ENCODE results near the gene GTF3C5. TPM values are rescaled to one million over a fixed set of nuclear protein-coding genes. Genes with fewer than 3 reads are reported as not detected.
"Not testable (repeated sequence)": the region's sequence is repeated elsewhere in the genome, so short reads cannot be mapped to it uniquely, and the experiment has no call there.

Gene GTF3C5
- total RNA-seq, 2 experiments from 2014 or later = 81.3 to 84.5 TPM

GRCh38 chr9:133088146-133088750 is 57.5 kb downstream of the GTF3C5 start:
- DNase-seq (no peak), ATAC-seq (no peak)
- CTCF ChIA-PET = no interaction called here
- POLR2A ChIA-PET = no interaction called here
- Mint-ChIP-seq H3K4me1 (no peaks in the 10 kb centered on the region), H3K9me3 (ENCODE audit: low read depth) (no peaks in the 10 kb centered on the region), H3K36me3 (ENCODE audit: low read depth) (no peaks in the 10 kb centered on the region), H3K4me3 (no peak overlapping the region), H3K27me3 (no peaks in the 10 kb centered on the region), H3K27ac (no peak overlapping the region)
- intact Hi-C loops (cut with DNase I, micrococcal nuclease) = no loop called here

- DNase-seq = no peak
- ChIA-PET POLR2A (no interaction called here), CTCF (no interaction called here)
- intact Hi-C loops (cut with DNase I, micrococcal nuclease) = no loop called here
- ATAC-seq = no peak
- no peaks in the 10 kb centered on the region for H3K27me3 Mint-ChIP-seq
- no peaks in the 10 kb centered on the region for H3K9me3 Mint-ChIP-seq (ENCODE audit: low read depth)
- H3K36me3 Mint-ChIP-seq (ENCODE audit: low read depth) = no peaks in the 10 kb centered on the region
- H3K27ac Mint-ChIP-seq = no peak overlapping the region
- no peak overlapping the region for H3K4me3 Mint-ChIP-seq
- H3K4me1 Mint-ChIP-seq = no peaks in the 10 kb centered on the region
Measured at GRCh38 chr9:133088756-133089155, 58.0 kb downstream of the GTF3C5 start.

GRCh38 chr9:133089271-133089671 is 58.5 kb downstream of the GTF3C5 start:
- no peaks in the 10 kb centered on the region for H3K4me1 Mint-ChIP-seq
- intact Hi-C loops (cut with DNase I, micrococcal nuclease) = no loop called here
- ChIA-PET CTCF (no interaction called here), POLR2A (no interaction called here)
- ATAC-seq (no peak), DNase-seq (no peak)
- no peaks in the 10 kb centered on the region for H3K9me3 Mint-ChIP-seq (ENCODE audit: low read depth)
- no peaks in the 10 kb centered on the region for H3K27me3 Mint-ChIP-seq
- H3K27ac Mint-ChIP-seq = no peak overlapping the region
- no peak overlapping the region for H3K4me3 Mint-ChIP-seq
- no peaks in the 10 kb centered on the region for H3K36me3 Mint-ChIP-seq (ENCODE audit: low read depth)

GRCh38 chr9:133090187-133090586 is 59.4 kb downstream of the GTF3C5 start:
- H3K4me1 Mint-ChIP-seq = no peaks in the 10 kb centered on the region
- ChIA-PET CTCF (interaction anchor here (0.6 kb wide), 1 partner anchor 54 kb away, joined by 3 read pairs; no protein-coding TSS in a partner anchor), POLR2A (no interaction called here)
- no peak for ATAC-seq
- H3K4me3 Mint-ChIP-seq = no peak overlapping the region
- intact Hi-C loops (cut with DNase I, micrococcal nuclease) = no loop called here
- H3K9me3 Mint-ChIP-seq (ENCODE audit: low read depth) = peaks cover 3% of the 10 kb centered on the region
- no peak for DNase-seq
- H3K27ac Mint-ChIP-seq = no peak overlapping the region
- H3K36me3 Mint-ChIP-seq (ENCODE audit: low read depth) = no peaks in the 10 kb centered on the region
- H3K27me3 Mint-ChIP-seq = no peaks in the 10 kb centered on the region

- intact Hi-C loops (cut with DNase I, micrococcal nuclease) = no loop called here
- H3K27me3 Mint-ChIP-seq = no peaks in the 10 kb centered on the region
- POLR2A ChIA-PET = no interaction called here
- peaks cover 4% of the 10 kb centered on the region for H3K36me3 Mint-ChIP-seq (ENCODE audit: low read depth)
- no peak overlapping the region for H3K27ac Mint-ChIP-seq
- no peak for DNase-seq
- no peak for ATAC-seq
- no peak overlapping the region for H3K4me3 Mint-ChIP-seq
- CTCF ChIA-PET = interaction anchor here (1.4 kb wide), 1 partner anchor 69 kb away, joined by 4 read pairs; no protein-coding TSS in a partner anchor
- no peaks in the 10 kb centered on the region for H3K4me1 Mint-ChIP-seq
- H3K9me3 Mint-ChIP-seq (ENCODE audit: low read depth) = peaks cover 6% of the 10 kb centered on the region
Measured at GRCh38 chr9:133090752-133091385, 60.1 kb downstream of the GTF3C5 start.

GRCh38 chr9:133094351-133094750 is 63.6 kb downstream of the GTF3C5 start:
- POLR2A ChIA-PET = not testable (repeated sequence)

GRCh38 chr9:133094842-133095393 is 64.1 kb downstream of the GTF3C5 start:
- no peaks in the 10 kb centered on the region for H3K4me1 Mint-ChIP-seq
- ChIA-PET CTCF (interaction anchor here (1.3 to 1.5 kb wide), 3 partner anchors 42 to 52 kb away, joined by 3 to 4 read pairs (median 4); no protein-coding TSS in a partner anchor), POLR2A (no interaction called here)
- H3K4me3 Mint-ChIP-seq = no peak overlapping the region
- DNase-seq (no peak), ATAC-seq (no peak)
- intact Hi-C loops (cut with DNase I, micrococcal nuclease) = no loop called here
- peaks cover 15% of the 10 kb centered on the region for H3K9me3 Mint-ChIP-seq (ENCODE audit: low read depth)
- H3K27ac Mint-ChIP-seq = no peak overlapping the region
- H3K36me3 Mint-ChIP-seq (ENCODE audit: low read depth) = peaks cover 41% of the 10 kb centered on the region
- H3K27me3 Mint-ChIP-seq = no peaks in the 10 kb centered on the region

More at GRCh38 chr9:133094351-133094750, 63.6 kb downstream of the GTF3C5 start:
- ATAC-seq; H3K27ac Mint-ChIP-seq; H3K4me3 Mint-ChIP-seq; DNase-seq; intact Hi-C loops (cut with DNase I, micrococcal nuclease); H3K4me1 Mint-ChIP-seq; H3K27me3 Mint-ChIP-seq: not testable (repeated sequence)
- peaks cover 36% of the 10 kb centered on the region for H3K36me3 Mint-ChIP-seq (ENCODE audit: low read depth)
- CTCF ChIA-PET = interaction anchor here (0.7 to 1.3 kb wide), 3 partner anchors 8 to 50 kb away, joined by 3 to 4 read pairs (median 3); no protein-coding TSS in a partner anchor
- H3K9me3 Mint-ChIP-seq (ENCODE audit: low read depth) = peaks cover 15% of the 10 kb centered on the region

- Mint-ChIP-seq H3K27ac (no peak overlapping the region), H3K27me3 (no peaks in the 10 kb centered on the region), H3K4me1 (no peaks in the 10 kb centered on the region), H3K9me3 (ENCODE audit: low read depth) (peaks cover 15% of the 10 kb centered on the region), H3K4me3 (no peak overlapping the region), H3K36me3 (ENCODE audit: low read depth) (peaks cover 68% of the 10 kb centered on the region)
- DNase-seq = no peak
- intact Hi-C loops (cut with DNase I, micrococcal nuclease) = no loop called here
- ATAC-seq = no peak
- ChIA-PET CTCF (interaction anchor here (0.8 kb wide), 1 partner anchor 16 kb away, joined by 3 read pairs; no protein-coding TSS in a partner anchor), POLR2A (interaction anchor here (0.6 kb wide), 1 partner anchor 994 kb away, joined by 5 read pairs; no protein-coding TSS in a partner anchor)
Measured at GRCh38 chr9:133098104-133098754, 67.4 kb downstream of the GTF3C5 start.

GRCh38 chr9:133098871-133099270 is 68.1 kb downstream of the GTF3C5 start:
- no peaks in the 10 kb centered on the region for H3K4me1 Mint-ChIP-seq
- no peak for ATAC-seq
- intact Hi-C loops (cut with DNase I, micrococcal nuclease) = no loop called here
- ChIA-PET CTCF (interaction anchor here (0.8 kb wide), 1 partner anchor 16 kb away, joined by 3 read pairs; no protein-coding TSS in a partner anchor), POLR2A (interaction anchor here (0.6 kb wide), 1 partner anchor 993 kb away, joined by 5 read pairs; no protein-coding TSS in a partner anchor)
- peaks cover 15% of the 10 kb centered on the region for H3K9me3 Mint-ChIP-seq (ENCODE audit: low read depth)
- peaks cover 69% of the 10 kb centered on the region for H3K36me3 Mint-ChIP-seq (ENCODE audit: low read depth)
- H3K4me3 Mint-ChIP-seq = no peak overlapping the region
- DNase-seq = no peak
- H3K27ac Mint-ChIP-seq = no peak overlapping the region
- no peaks in the 10 kb centered on the region for H3K27me3 Mint-ChIP-seq

- Mint-ChIP-seq H3K4me3 (no peak overlapping the region), H3K4me1 (no peaks in the 10 kb centered on the region), H3K36me3 (ENCODE audit: low read depth) (peaks cover 72% of the 10 kb centered on the region), H3K27me3 (no peaks in the 10 kb centered on the region), H3K9me3 (ENCODE audit: low read depth) (peaks cover 15% of the 10 kb centered on the region), H3K27ac (no peak overlapping the region)
- ChIA-PET CTCF (interaction anchor here (0.6 kb wide), 2 partner anchors 45 to 57 kb away, joined by 3 read pairs; no protein-coding TSS in a partner anchor), POLR2A (no interaction called here)
- ATAC-seq = no peak
- intact Hi-C loops (cut with DNase I, micrococcal nuclease) = no loop called here
- DNase-seq = peak; percentile 1
Measured at GRCh38 chr9:133099726-133100505, 69.1 kb downstream of the GTF3C5 start.

Measured in activated CD4-positive, alpha-beta T cell treated with anti-CD3 and anti-CD28 coated beads for 36 hours (primary cell).